ENCODE results near the gene BEND5. TPM values are rescaled to one million over a fixed set of nuclear protein-coding genes. Genes with fewer than 3 reads are reported as not detected.

The BEND5 gene
- total and polyA plus RNA-seq, 2 of the 4 experiments (the other 2 are of a cell fraction): 1.1 to 1.3 TPM

DNA sequence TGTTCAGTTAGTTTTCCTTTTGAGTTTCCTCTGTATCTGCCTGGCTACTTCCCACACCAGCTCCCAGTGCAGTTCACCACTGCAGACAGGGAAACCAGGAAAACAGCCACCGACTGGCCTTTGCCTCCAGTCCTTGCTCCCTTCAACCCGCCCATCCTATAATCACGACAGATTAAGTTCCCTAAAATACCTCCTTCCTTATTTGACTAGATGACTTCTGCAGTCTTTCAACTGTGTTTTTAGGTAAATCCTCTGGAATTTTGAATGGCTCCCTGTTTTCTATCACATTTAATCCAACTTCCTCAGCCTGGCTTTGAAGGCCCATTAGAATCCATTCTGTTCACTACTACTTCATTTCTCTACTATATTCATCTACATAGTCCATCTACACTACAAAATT lies 37.6 kb downstream of the BEND5 start:
- Histone ChIP-seq H3K4me2 (ENCODE audit: low read depth, low read length) (no peak overlapping the region), H3K56ac (ENCODE audit: extremely low read depth, insufficient read depth, low read length) (no peak overlapping the region), H3K9me3 (ENCODE audit: control insufficient read depth, insufficient read depth, low read length) (no peaks in the 10 kb centered on the region), H4K8ac (ENCODE audit: low read depth in 2 of 2, low read length in 2 of 2) (no peak overlapping the region), H2BK20ac (ENCODE audit: low read depth, low read length) (no peak overlapping the region), H3K9ac (ENCODE audit: low read depth, low read length) (no peak overlapping the region), H3K4ac (ENCODE audit: low read depth, low read length) (no peak overlapping the region), H4K20me1 (ENCODE audit: insufficient read depth, low read length) (no peaks in the 10 kb centered on the region), H2AK5ac (ENCODE audit: low read depth, low read length) (no peak overlapping the region), H3K14ac (replicated peaks; ENCODE audit: low read depth, low read length) (no peak overlapping the region), H3K23ac (ENCODE audit: low read depth, low read length) (no peak overlapping the region), H2BK5ac (ENCODE audit: low read depth, low read length, poor library complexity, severe bottlenecking) (no peak overlapping the region), H2AK9ac (replicated peaks; ENCODE audit: low read depth, low read length, poor library complexity) (no peak overlapping the region), H2AFZ (replicated peaks; ENCODE audit: low read length, poor library complexity) (no peak overlapping the region), H2BK15ac (ENCODE audit: low read depth, low read length) (no peak overlapping the region), H3K79me1 (ENCODE audit: low read depth in 1 of 2, low read length in 2 of 2) (no peaks in the 10 kb centered on the region), H3K9me1 (ENCODE audit: insufficient read depth, low read length) (no peaks in the 10 kb centered on the region), H4K91ac (ENCODE audit: insufficient read depth, low read depth, low read length) (no peak overlapping the region), H3K27me3 (ENCODE audit: control insufficient read depth, insufficient read depth, low read length) (no peaks in the 10 kb centered on the region), H3K36me3 (ENCODE audit: control insufficient read depth, insufficient read depth, low read length) (peaks cover 4% of the 10 kb centered on the region; the same call in 1 of the 2 replicates), H3K4me3 (ENCODE audit: insufficient read depth, low read depth, low read length) (no peak overlapping the region), H3K27ac (ENCODE audit: insufficient read depth, low read length) (no peak overlapping the region), H2BK120ac (ENCODE audit: low read depth, low read length) (no peak overlapping the region), H4K5ac (ENCODE audit: low read depth, low read length) (no peak overlapping the region), H3K18ac (ENCODE audit: low read depth, low read length) (no peak overlapping the region), H3K4me1 (ENCODE audit: control insufficient read depth, insufficient read depth, low read length) (no peaks in the 10 kb centered on the region)
- in situ Hi-C loops (cut with MboI; ENCODE audit: low sequenced_read_pairs) (no loop called here), dilution Hi-C loops (cut with HindIII; ENCODE audit: low sequenced_read_pairs, unreplicated experiment) (no loop called here), intact Hi-C loops (cut with micrococcal nuclease) (no loop called here)
- no peak for TF ChIP-seq RFX5 (IDR thresholded peaks at IDR 0.05; ENCODE audit: low read depth, low read length)
- ATAC-seq (ENCODE audit: low read depth) (no peak), DNase-seq (no peak)
- CTCF ChIA-PET: no interaction called here
- no TSS peak for BruUV-seq (replicated peaks)
- POLR2A ChIA-PET (ENCODE audit: unreplicated experiment): no interaction called here
- 0% methylated on average over 1 of the region's 3 CpGs; no CpG with 5 or more reads in 1 of the 2 experiments for WGBS, 2 experiments (ENCODE audit: extremely low coverage in 2 of 2, insufficient read length in 1 of 2)
